HepG2 (cell line): ENCODE data around the gene SHANK2. TPM values are rescaled to one million over a fixed set of nuclear protein-coding genes. Genes with fewer than 3 reads are reported as not detected.

Experiments used
- HMG20A ChIP-seq: IDR thresholded peaks from 2 replicates; pipeline ENCODE4 v1.6.1; 2016; ENCODE audit warnings: borderline replicate concordance
- HMG20B ChIP-seq: conservative IDR thresholded peaks from 2 replicates; pipeline ENCODE4 v1.6.1; 2016; ENCODE audit warnings: missing genetic modification reagents, missing compliant biosample characterization
- ISL2 ChIP-seq: sonication (generic); formaldehyde crosslinking; IDR thresholded peaks from 2 replicates; pipeline ENCODE4 v1.5.0; 2020; ENCODE audit warnings: missing genetic modification reagents
- KAT2B ChIP-seq: fragments of 150-350 bp; IDR thresholded peaks from 2 replicates; pipeline ENCODE4 v1.6.1; 2014; ENCODE audit warnings: low read depth, low read length, borderline replicate concordance
- NFIB ChIP-seq: sonication (generic); formaldehyde crosslinking; IDR thresholded peaks from 2 replicates; pipeline ENCODE4 v1.9.0; 2021; ENCODE audit warnings: missing genetic modification reagents, mild to moderate bottlenecking, borderline replicate concordance
- NRL ChIP-seq: sonication (generic); formaldehyde crosslinking; IDR thresholded peaks from 2 replicates; pipeline ENCODE4 v1.5.0; 2020; ENCODE audit warnings: missing genetic modification reagents, mild to moderate bottlenecking, moderate library complexity, borderline replicate concordance
- SOX6 ChIP-seq, 2 experiments: fragments of 450-650 bp in 1 of 2; sonication (generic) in 1 of 2; formaldehyde crosslinking in 1 of 2; IDR thresholded peaks; 2 replicates each; pipeline versions ENCODE4 v1.4.0 to v1.6.1; 2017 to 2020; ENCODE audit warnings: antibody characterized with exemption in 1 of 2, mild to moderate bottlenecking in 1 of 2, missing genetic modification reagents in 1 of 2
- SP5 ChIP-seq: IDR thresholded peaks from 2 replicates; pipeline ENCODE4 v1.6.1; 2016; ENCODE audit warnings: low read depth, borderline replicate concordance
- SPEN ChIP-seq: sonication (generic); formaldehyde crosslinking; IDR thresholded peaks from 2 replicates; pipeline ENCODE4 v1.5.1; 2020; ENCODE audit warnings: low read depth, mild to moderate bottlenecking, missing genetic modification reagents
- THAP11 ChIP-seq: IDR thresholded peaks from 2 replicates; pipeline ENCODE4 v1.6.1; 2016; ENCODE audit warnings: missing biosample characterization, missing genetic modification reagents
- ZFP1 ChIP-seq: IDR thresholded peaks from 2 replicates; pipeline ENCODE4 v1.6.1; 2016
- ZFP37 ChIP-seq: sonication (generic); formaldehyde crosslinking; IDR thresholded peaks from 2 replicates; pipeline ENCODE4 v1.4.0; 2020; ENCODE audit warnings: missing genetic modification reagents, borderline replicate concordance
- ZNF367 ChIP-seq: sonication (generic); formaldehyde crosslinking; IDR thresholded peaks from 2 replicates; pipeline ENCODE4 v1.4.0; 2020; ENCODE audit warnings: missing genetic modification reagents, borderline replicate concordance
- ZNF441 ChIP-seq: sonication (generic); formaldehyde crosslinking; IDR thresholded peaks from 2 replicates; pipeline ENCODE4 v1.7.0; 2021; ENCODE audit warnings: missing genetic modification reagents, borderline replicate concordance
- ZNF563 ChIP-seq: sonication (generic); formaldehyde crosslinking; IDR thresholded peaks from 2 replicates; pipeline ENCODE4 v1.8.0; 2022; ENCODE audit warnings: mild to moderate bottlenecking, moderate library complexity, missing genetic modification reagents
- ZNF75D ChIP-seq: sonication (generic); formaldehyde crosslinking; IDR thresholded peaks from 2 replicates; pipeline ENCODE4 v1.8.1; 2023; ENCODE audit warnings: missing genetic modification reagents, mild to moderate bottlenecking, borderline replicate concordance
- ZNF816 ChIP-seq: sonication (generic); formaldehyde crosslinking; IDR thresholded peaks from 2 replicates; pipeline ENCODE4 v1.8.0; 2022; ENCODE audit warnings: missing genetic modification reagents, mild to moderate bottlenecking, borderline replicate concordance
- ZNF891 ChIP-seq: sonication (generic); formaldehyde crosslinking; IDR thresholded peaks from 2 replicates; pipeline ENCODE4 v1.5.0; 2020; ENCODE audit warnings: mild to moderate bottlenecking, missing genetic modification reagents
- ZSCAN9 ChIP-seq: IDR thresholded peaks from 2 replicates; pipeline ENCODE4 v1.6.1; 2016; ENCODE audit warnings: borderline replicate concordance
- polyA plus RNA-seq, 8 experiments: library from polyadenylated mRNA; depleted of rRNA in 3 of 8; stranded (reverse) in 7 of 8; unstranded in 1 of 8; fragments of >200 nt; fragmentation: Illumina TruSeq in 4 of 8; extraction: Trizol in 4 of 8; gene quantifications; 2 replicates each; pipeline versions ENCODE4 v1.2.1 to v1.2.3, GENCODE V29; 2011 to 2016; ENCODE audit warnings: low read depth in 4 of 8, missing spikeins in 1 of 8, mixed read lengths in 1 of 8; ENCODE audit not compliant: insufficient read depth in 1 of 8
- total RNA-seq, 5 experiments: library from RNA; depleted of rRNA; stranded (reverse); fragments of >200 nt; fragmentation: Illumina TruSeq; extraction: Trizol; gene quantifications; 2 replicates each; pipeline ENCODE4 v1.2.3, GENCODE V29; 2016; ENCODE audit warnings: low read depth in 1 of 5
- TF ChIP-seq, protein P1 (sequence below), 2 experiments: sonication (generic) in 1 of 2; formaldehyde crosslinking in 1 of 2; IDR thresholded peaks; 2 replicates each; pipeline versions ENCODE4 v1.4.0 to v1.6.1; 2018 to 2020; ENCODE audit warnings: missing genetic modification reagents in 2 of 2, borderline replicate concordance in 1 of 2, low read depth in 1 of 2, mild to moderate bottlenecking in 1 of 2, missing biosample characterization in 1 of 2
- TF ChIP-seq, protein P2 (sequence below): sonication (generic); formaldehyde crosslinking; IDR thresholded peaks from 2 replicates; pipeline ENCODE4 v1.8.0; 2022; ENCODE audit warnings: missing genetic modification reagents, mild to moderate bottlenecking, borderline replicate concordance
- TF ChIP-seq, protein P3 (sequence below): IDR thresholded peaks from 2 replicates; pipeline ENCODE4 v1.6.1; 2012; ENCODE audit warnings: inconsistent platforms
- TF ChIP-seq, protein P4 (sequence below): sonication (generic); formaldehyde crosslinking; IDR thresholded peaks from 2 replicates; pipeline ENCODE4 v1.4.0; 2020; ENCODE audit warnings: missing genetic modification reagents, mild to moderate bottlenecking, borderline replicate concordance

Gene SHANK2
- total and polyA plus RNA-seq, 2 of the 13 experiments (the other 11 are each of a cell fraction or from before 2014, with no cell fraction given), result 10.2 to 13.0 TPM

DNA sequence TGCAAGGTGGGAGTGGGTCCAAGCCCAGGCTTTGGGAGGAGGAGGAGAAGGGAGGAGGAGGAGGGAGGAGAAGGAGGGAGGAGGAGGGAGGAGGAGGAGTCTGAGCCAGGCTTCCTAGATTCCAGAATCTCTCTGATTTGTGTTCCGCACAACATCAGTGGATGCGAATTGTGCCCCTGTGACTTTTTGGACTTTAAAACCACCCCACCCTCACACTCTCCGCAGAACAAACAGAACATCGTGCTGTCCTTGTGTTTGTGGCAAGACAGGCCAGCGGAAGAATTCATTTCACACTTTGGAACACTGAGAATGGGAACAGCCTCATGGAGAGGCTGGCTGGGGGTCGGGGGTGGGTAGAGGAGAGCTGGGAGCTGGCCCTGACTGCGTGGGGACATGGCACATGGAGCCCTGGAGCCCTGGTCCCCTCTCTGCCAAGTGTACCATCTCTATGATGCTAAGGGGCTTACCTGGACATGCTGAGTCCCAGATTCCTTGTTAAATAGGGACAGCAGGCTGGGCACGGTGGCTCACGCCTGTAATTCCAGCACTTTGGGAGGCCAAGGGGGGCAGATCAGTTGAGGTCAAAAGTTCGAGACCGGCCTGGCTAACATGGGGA lies 16.4 kb upstream of the SHANK2 start (continued):
- TF ChIP-seq, protein P1, sequence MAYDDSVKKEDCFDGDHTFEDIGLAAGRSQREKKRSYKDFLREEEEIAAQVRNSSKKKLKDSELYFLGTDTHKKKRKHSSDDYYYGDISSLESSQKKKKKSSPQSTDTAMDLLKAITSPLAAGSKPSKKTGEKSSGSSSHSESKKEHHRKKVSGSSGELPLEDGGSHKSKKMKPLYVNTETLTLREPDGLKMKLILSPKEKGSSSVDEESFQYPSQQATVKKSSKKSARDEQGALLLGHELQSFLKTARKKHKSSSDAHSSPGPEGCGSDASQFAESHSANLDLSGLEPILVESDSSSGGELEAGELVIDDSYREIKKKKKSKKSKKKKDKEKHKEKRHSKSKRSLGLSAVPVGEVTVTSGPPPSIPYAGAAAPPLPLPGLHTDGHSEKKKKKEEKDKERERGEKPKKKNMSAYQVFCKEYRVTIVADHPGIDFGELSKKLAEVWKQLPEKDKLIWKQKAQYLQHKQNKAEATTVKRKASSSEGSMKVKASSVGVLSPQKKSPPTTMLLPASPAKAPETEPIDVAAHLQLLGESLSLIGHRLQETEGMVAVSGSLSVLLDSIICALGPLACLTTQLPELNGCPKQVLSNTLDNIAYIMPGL (CRISPR knock-in tag; IDR thresholded peaks at IDR 0.05; ENCODE audit: borderline replicate concordance in 1 of 2, low read depth in 1 of 2), result peak in 1 of 2 experiments; percentile 59; a peak in 1 of 4 replicates
- TF ChIP-seq ZNF563 (CRISPR knock-in tag) (peak; percentile 46; the same call in 1 of the 2 replicates), HMG20B (CRISPR knock-in tag) (peak; percentile 45; the same call in 1 of the 2 replicates), ZNF891 (0 out of 2 replicates have a peak, but pooled peaks have one; percentile 21), ZFP1 (CRISPR knock-in tag) (no peak), ZSCAN9 (CRISPR knock-in tag) (0 out of 2 replicates have a peak, but pooled peaks have one; percentile 38), KAT2B (no peak), ISL2 (CRISPR knock-in tag) (peak; percentile 55; the same call in 1 of the 2 replicates), ZNF816 (CRISPR knock-in tag) (peak; percentile 78; the same call in 1 of the 2 replicates), NRL (CRISPR knock-in tag) (0 out of 2 replicates have a peak, but pooled peaks have one; percentile 52), NFIB (CRISPR knock-in tag) (no peak), SPEN (peak; percentile 68; the same call in 1 of the 2 replicates), THAP11 (CRISPR knock-in tag) (0 out of 2 replicates have a peak, but pooled peaks have one; percentile 26), ZFP37 (peak; percentile 80; the same call in 1 of the 2 replicates), ZNF75D (CRISPR knock-in tag) (no peak), ZNF441 (peak; percentile 66; the same call in 1 of the 2 replicates), SP5 (CRISPR knock-in tag) (peak; percentile 64), HMG20A (peak; percentile 52; the same call in 1 of the 2 replicates), ZNF367 (CRISPR knock-in tag) (no peak), SOX6 (IDR thresholded peaks at IDR 0.05) (no peak), SOX6 (CRISPR knock-in tag; IDR thresholded peaks at IDR 0.05) (peak; percentile 64)
- TF ChIP-seq, protein P2, sequence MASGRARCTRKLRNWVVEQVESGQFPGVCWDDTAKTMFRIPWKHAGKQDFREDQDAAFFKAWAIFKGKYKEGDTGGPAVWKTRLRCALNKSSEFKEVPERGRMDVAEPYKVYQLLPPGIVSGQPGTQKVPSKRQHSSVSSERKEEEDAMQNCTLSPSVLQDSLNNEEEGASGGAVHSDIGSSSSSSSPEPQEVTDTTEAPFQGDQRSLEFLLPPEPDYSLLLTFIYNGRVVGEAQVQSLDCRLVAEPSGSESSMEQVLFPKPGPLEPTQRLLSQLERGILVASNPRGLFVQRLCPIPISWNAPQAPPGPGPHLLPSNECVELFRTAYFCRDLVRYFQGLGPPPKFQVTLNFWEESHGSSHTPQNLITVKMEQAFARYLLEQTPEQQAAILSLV, result 0 out of 2 replicates have a peak, but pooled peaks have one; percentile 47
- TF ChIP-seq, protein P3, sequence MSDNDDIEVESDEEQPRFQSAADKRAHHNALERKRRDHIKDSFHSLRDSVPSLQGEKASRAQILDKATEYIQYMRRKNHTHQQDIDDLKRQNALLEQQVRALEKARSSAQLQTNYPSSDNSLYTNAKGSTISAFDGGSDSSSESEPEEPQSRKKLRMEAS, result peak; percentile 96
- TF ChIP-seq, protein P4, sequence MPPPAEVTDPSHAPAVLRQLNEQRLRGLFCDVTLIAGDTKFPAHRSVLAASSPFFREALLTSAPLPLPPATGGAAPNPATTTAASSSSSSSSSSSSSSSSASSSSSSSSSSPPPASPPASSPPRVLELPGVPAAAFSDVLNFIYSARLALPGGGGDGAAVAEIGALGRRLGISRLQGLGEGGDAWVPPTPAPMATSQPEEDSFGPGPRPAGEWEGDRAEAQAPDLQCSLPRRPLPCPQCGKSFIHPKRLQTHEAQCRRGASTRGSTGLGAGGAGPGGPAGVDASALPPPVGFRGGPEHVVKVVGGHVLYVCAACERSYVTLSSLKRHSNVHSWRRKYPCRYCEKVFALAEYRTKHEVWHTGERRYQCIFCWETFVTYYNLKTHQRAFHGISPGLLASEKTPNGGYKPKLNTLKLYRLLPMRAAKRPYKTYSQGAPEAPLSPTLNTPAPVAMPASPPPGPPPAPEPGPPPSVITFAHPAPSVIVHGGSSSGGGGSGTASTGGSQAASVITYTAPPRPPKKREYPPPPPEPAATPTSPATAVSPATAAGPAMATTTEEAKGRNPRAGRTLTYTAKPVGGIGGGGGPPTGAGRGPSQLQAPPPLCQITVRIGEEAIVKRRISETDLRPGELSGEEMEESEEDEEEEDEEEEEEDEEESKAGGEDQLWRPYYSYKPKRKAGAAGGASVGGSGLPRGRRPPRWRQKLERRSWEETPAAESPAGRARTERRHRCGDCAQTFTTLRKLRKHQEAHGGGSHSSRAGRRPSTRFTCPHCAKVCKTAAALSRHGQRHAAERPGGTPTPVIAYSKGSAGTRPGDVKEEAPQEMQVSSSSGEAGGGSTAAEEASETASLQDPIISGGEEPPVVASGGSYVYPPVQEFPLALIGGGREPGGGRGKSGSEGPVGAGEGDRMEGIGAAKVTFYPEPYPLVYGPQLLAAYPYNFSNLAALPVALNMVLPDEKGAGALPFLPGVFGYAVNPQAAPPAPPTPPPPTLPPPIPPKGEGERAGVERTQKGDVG, result no peak
